ENCODE measurements around the gene C9orf43. TPM values are rescaled to one million over a fixed set of nuclear protein-coding genes. Genes with fewer than 3 reads are reported as not detected.

The C9orf43 gene
- total RNA-seq, 4 donors from 2014 or later, result 0.34 to 0.75 (median 0.66) TPM

DNA sequence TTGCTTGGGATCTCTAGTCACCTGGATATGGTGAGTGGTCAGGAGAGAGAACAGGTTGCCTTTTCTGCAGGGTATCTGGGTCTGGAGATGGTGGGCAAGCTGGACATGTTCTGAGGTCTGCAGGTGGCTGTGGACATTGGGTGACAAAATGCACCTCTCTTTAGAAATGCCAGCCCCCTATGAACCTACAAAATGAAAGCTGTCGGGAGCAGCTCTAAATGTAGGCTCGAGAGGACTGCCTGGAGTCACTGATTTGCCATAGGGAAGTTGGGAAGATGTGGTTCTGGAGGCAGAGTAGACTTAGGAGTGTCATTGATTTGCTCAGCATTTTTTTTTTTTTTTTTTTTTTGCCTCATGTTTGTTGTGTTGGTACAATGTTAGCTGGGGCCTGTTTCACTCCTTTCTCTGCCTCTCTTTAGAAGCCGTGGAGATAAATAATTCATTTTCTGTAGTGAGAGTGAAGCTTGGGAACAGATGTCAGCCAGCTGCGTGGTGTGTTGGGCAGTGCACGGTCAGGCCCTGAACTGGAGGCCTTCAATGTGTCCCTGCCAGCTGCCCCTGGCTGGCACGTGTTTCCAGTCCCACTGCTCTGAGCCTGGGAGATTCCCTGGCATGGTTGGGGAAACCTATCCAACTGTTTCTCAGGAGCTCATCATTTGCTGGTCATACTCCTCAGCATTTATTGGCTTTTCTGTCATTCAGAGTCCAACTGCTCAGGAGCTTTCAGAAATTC lies 58.3 kb downstream of the C9orf43 start:
- TF ChIP-seq, protein P1, sequence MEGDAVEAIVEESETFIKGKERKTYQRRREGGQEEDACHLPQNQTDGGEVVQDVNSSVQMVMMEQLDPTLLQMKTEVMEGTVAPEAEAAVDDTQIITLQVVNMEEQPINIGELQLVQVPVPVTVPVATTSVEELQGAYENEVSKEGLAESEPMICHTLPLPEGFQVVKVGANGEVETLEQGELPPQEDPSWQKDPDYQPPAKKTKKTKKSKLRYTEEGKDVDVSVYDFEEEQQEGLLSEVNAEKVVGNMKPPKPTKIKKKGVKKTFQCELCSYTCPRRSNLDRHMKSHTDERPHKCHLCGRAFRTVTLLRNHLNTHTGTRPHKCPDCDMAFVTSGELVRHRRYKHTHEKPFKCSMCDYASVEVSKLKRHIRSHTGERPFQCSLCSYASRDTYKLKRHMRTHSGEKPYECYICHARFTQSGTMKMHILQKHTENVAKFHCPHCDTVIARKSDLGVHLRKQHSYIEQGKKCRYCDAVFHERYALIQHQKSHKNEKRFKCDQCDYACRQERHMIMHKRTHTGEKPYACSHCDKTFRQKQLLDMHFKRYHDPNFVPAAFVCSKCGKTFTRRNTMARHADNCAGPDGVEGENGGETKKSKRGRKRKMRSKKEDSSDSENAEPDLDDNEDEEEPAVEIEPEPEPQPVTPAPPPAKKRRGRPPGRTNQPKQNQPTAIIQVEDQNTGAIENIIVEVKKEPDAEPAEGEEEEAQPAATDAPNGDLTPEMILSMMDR (IDR thresholded peaks at IDR 0.05; ENCODE audit: low read depth), result no peak

DNA sequence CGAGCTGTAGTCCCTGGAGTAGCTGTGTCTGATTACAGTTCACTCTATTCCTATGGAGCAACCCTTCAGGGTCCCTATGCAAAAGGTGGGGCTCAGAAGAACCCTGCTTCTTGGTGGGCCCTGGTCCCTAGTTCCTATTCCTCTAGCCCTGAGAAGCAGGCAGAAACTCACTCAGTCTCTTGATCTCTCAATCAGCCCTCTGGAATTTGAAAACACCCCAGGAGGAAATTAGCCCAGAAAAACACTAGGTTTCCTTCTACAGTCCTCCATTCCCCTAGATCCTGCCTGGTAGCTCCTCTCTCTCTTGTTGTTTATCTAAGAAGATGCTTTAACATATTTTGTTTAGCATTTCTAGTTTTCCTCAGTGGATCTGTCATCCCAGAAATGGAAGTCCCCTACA lies 60.6 kb downstream of the C9orf43 start:
- TF ChIP-seq, protein P1 (IDR thresholded peaks at IDR 0.05; ENCODE audit: low read depth), result no peak

DNA sequence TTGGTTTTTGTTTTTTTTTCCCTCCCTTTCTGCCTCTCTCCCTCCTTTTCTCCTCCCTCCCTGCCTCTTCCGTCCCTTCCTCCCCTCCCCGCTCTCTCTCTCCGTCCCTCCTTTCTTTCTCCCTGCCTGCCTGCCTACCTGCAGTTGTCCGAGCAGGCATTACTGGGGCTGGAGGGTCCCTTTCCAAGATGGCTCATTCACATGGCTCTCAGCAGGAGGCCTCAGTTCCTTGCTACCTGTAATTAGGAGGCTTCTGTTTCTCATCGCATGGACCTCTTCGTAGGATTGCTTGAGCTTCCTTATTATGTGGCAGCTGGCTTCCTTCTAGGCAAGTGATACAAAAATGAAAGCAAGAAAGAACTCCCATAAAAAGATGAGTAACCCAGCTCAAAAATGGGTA lies 61.0 kb downstream of the C9orf43 start:
- TF ChIP-seq, protein P1 (IDR thresholded peaks at IDR 0.05; ENCODE audit: low read depth), result no peak

DNA sequence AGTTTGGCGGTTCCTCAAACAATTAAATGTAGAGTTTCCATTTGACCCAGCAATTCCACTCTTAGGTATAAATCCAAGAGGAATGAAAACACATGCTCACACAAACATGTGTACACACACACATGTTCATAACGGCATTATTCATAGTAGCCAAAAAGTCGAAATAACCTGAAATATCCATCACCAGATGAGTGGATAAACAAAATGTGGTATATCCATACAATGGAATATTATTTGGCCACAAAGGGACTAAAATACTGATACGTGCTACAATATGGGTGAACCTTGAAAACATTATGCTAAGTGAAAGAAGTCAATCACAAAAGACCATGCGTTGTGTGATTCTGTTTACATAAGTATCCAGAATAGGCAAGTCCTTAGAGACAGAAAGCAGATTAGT lies 61.7 kb downstream of the C9orf43 start:
- TF ChIP-seq, protein P1 (IDR thresholded peaks at IDR 0.05; ENCODE audit: low read depth), result no peak

DNA sequence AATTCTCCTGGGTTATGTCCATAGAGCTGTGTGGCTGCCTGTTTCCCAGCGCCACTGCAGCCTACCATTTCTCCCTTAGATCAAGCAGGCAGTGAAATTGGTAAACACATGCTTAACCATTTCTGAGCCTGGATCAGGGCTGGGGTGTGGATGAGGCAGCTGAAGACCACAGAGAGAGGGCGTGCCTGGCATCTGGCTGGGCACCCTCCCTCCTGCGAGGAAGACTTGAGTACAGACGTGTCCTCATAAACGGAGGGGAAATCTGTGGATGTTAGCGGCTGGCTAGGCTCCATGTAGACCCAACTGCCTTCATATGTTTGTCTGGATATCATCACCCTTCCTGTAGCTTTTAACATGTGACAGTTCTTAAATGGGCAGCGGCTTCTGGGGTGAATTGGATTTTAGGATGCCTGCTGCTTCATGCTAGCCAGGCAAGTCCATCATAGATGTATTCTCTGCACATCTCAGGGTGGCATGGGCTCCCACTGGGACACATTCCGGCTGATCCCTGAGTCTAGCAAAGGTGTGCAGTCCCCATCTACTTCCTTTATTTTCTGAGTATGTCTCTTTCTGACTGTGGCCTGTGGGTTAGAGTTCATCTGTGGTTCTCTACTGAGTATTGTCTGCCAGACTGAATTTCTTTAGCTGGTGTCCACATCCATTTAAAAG lies 63.9 kb downstream of the C9orf43 start:
- TF ChIP-seq, protein P1 (IDR thresholded peaks at IDR 0.05; ENCODE audit: low read depth), result no peak

DNA sequence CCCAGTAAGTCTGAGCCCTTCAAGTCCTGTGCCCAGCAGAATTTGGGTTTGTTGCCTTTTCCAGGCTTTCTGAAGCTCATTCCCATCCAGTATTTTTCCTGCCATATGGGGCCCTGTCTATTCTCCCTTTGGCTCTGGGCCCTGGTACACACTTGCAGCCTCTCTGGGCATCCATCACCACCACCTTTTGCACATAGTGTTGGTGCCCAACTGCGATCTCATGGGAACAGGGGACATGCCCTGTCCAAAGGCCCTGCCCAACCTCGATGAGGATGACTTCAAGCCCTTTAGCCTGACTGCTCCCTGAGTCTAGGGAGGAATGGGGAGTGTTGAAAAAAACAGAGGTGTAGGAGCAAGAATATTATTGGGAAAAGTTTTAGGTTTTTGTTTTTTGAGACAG lies 64.5 kb downstream of the C9orf43 start:
- TF ChIP-seq, protein P1 (IDR thresholded peaks at IDR 0.05; ENCODE audit: low read depth), result no peak

DNA sequence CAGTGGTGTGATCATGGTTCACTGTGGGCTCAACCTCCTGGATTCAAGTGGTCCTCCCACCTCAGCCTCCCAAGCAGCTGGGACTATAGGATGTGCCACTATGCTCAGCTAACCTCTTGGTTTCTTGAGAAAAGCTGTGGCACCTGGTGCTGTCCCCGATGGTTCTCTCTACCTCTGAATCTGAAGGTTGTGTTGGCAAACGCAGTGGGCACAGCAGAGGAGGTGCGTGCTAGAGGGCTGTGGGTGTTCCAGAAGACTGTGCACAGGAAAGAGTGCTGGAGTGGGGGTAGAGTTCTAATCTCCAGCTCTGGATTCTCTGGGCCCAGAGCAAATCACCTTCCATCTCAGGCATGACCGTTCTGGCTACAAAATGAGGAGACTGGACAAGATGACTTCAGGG lies 65.4 kb downstream of the C9orf43 start:
- TF ChIP-seq, protein P1 (IDR thresholded peaks at IDR 0.05; ENCODE audit: low read depth), result no peak
